LNCAP (cell line): ENCODE measurements around the gene RBBP5.

Experiments
- CTCF ChIP-seq: fragments of 450-650 bp; IDR thresholded peaks from 2 replicates; pipeline ENCODE4 v1.5.1; 2017; ENCODE audit warnings: mild to moderate bottlenecking

Gene RBBP5

GRCh38 chr1:205066141-205066818 lies 55.5 kb downstream of the RBBP5 start:
- TF ChIP-seq CTCF = no peak

- no peak for TF ChIP-seq CTCF
Observed at GRCh38 chr1:205065666-205066065, 56.1 kb downstream of the RBBP5 start.

GRCh38 chr1:205064741-205065316 lies 56.9 kb downstream of the RBBP5 start:
- no peak for TF ChIP-seq CTCF

- no peak for TF ChIP-seq CTCF
Observed at GRCh38 chr1:205064301-205064700, 57.5 kb downstream of the RBBP5 start.

- TF ChIP-seq CTCF = no peak
Observed at GRCh38 chr1:205062895-205063294, 58.9 kb downstream of the RBBP5 start.

GRCh38 chr1:205062319-205062718 lies 59.5 kb downstream of the RBBP5 start:
- TF ChIP-seq CTCF = no peak

GRCh38 chr1:205061665-205062069 lies 60.1 kb downstream of the RBBP5 start:
- peak; percentile 97 for TF ChIP-seq CTCF
